ENCODE results near the gene TMPRSS15. TPM values are rescaled to one million over a fixed set of nuclear protein-coding genes. Genes with fewer than 3 reads are reported as not detected.

TMPRSS15 gene
- total RNA-seq, 1 donor from 2014 or later, result not detected

- H3K27me3 Mint-ChIP-seq (ENCODE audit: unreplicated experiment), result no peaks in the 10 kb centered on the region
- no peaks in the 10 kb centered on the region for H3K4me1 Mint-ChIP-seq (ENCODE audit: unreplicated experiment)
- no peak for DNase-seq (ENCODE audit: low spot score)
- TF ChIP-seq CTCF (IDR thresholded peaks at IDR 0.05; ENCODE audit: unreplicated experiment), result no peak
- H3K27ac Mint-ChIP-seq (ENCODE audit: unreplicated experiment), result no peak overlapping the region
- no peak overlapping the region for H3K4me3 Mint-ChIP-seq (ENCODE audit: unreplicated experiment)
- H3K9me3 Mint-ChIP-seq (ENCODE audit: unreplicated experiment), result no peaks in the 10 kb centered on the region
- H3K36me3 Mint-ChIP-seq (ENCODE audit: low read depth, unreplicated experiment), result no peaks in the 10 kb centered on the region
Measured at GRCh38 chr21:18273400-18273799, 130.2 kb downstream of the TMPRSS15 start.

GRCh38 chr21:18269856-18270255 is 133.7 kb downstream of the TMPRSS15 start:
- TF ChIP-seq CTCF (IDR thresholded peaks at IDR 0.05; ENCODE audit: unreplicated experiment), result no peak
- H3K4me1 Mint-ChIP-seq (ENCODE audit: unreplicated experiment), result no peaks in the 10 kb centered on the region
- DNase-seq (ENCODE audit: low spot score), result no peak
- no peaks in the 10 kb centered on the region for H3K27me3 Mint-ChIP-seq (ENCODE audit: unreplicated experiment)
- no peaks in the 10 kb centered on the region for H3K9me3 Mint-ChIP-seq (ENCODE audit: unreplicated experiment)
- H3K27ac Mint-ChIP-seq (ENCODE audit: unreplicated experiment), result no peak overlapping the region
- no peak overlapping the region for H3K4me3 Mint-ChIP-seq (ENCODE audit: unreplicated experiment)
- H3K36me3 Mint-ChIP-seq (ENCODE audit: low read depth, unreplicated experiment), result no peaks in the 10 kb centered on the region

- Mint-ChIP-seq H3K9me3 (ENCODE audit: unreplicated experiment) (no peaks in the 10 kb centered on the region), H3K4me3 (ENCODE audit: unreplicated experiment) (no peak overlapping the region), H3K4me1 (ENCODE audit: unreplicated experiment) (no peaks in the 10 kb centered on the region), H3K36me3 (ENCODE audit: low read depth, unreplicated experiment) (no peaks in the 10 kb centered on the region), H3K27ac (ENCODE audit: unreplicated experiment) (no peak overlapping the region), H3K27me3 (ENCODE audit: unreplicated experiment) (no peaks in the 10 kb centered on the region)
- no peak for DNase-seq (ENCODE audit: low spot score)
- no peak for TF ChIP-seq CTCF (IDR thresholded peaks at IDR 0.05; ENCODE audit: unreplicated experiment)
Measured at GRCh38 chr21:18268906-18269305, 134.7 kb downstream of the TMPRSS15 start.

- Mint-ChIP-seq H3K36me3 (ENCODE audit: low read depth, unreplicated experiment) (no peaks in the 10 kb centered on the region), H3K9me3 (ENCODE audit: unreplicated experiment) (no peaks in the 10 kb centered on the region), H3K4me1 (ENCODE audit: unreplicated experiment) (no peaks in the 10 kb centered on the region), H3K4me3 (ENCODE audit: unreplicated experiment) (no peak overlapping the region), H3K27ac (ENCODE audit: unreplicated experiment) (no peak overlapping the region), H3K27me3 (ENCODE audit: unreplicated experiment) (no peaks in the 10 kb centered on the region)
- no peak for TF ChIP-seq CTCF (IDR thresholded peaks at IDR 0.05; ENCODE audit: unreplicated experiment)
- no peak for DNase-seq (ENCODE audit: low spot score)
Measured at GRCh38 chr21:18267496-18267895, 136.1 kb downstream of the TMPRSS15 start.

- Mint-ChIP-seq H3K4me3 (ENCODE audit: unreplicated experiment) (no peak overlapping the region), H3K4me1 (ENCODE audit: unreplicated experiment) (no peaks in the 10 kb centered on the region), H3K27me3 (ENCODE audit: unreplicated experiment) (no peaks in the 10 kb centered on the region), H3K9me3 (ENCODE audit: unreplicated experiment) (no peaks in the 10 kb centered on the region), H3K36me3 (ENCODE audit: low read depth, unreplicated experiment) (no peaks in the 10 kb centered on the region), H3K27ac (ENCODE audit: unreplicated experiment) (no peak overlapping the region)
- TF ChIP-seq CTCF (IDR thresholded peaks at IDR 0.05; ENCODE audit: unreplicated experiment), result no peak
- no peak for DNase-seq (ENCODE audit: low spot score)
Measured at GRCh38 chr21:18265944-18266343, 137.6 kb downstream of the TMPRSS15 start.

All from endothelial cell (in vitro differentiated cells).